22Rv1 (cell line): ENCODE measurements around the gene PCDHGB2.

Experiments
- ZFX ChIP-seq: fragments of 450-650 bp; IDR thresholded peaks from 2 replicates; pipeline ENCODE4 v1.6.1; 2017; ENCODE audit warnings: antibody characterized with exemption, borderline replicate concordance
- TF ChIP-seq, protein P1 (sequence below): fragments of 450-650 bp; IDR thresholded peaks from 2 replicates; pipeline ENCODE4 v1.5.1; 2017; ENCODE audit warnings: mild to moderate bottlenecking

DNA sequence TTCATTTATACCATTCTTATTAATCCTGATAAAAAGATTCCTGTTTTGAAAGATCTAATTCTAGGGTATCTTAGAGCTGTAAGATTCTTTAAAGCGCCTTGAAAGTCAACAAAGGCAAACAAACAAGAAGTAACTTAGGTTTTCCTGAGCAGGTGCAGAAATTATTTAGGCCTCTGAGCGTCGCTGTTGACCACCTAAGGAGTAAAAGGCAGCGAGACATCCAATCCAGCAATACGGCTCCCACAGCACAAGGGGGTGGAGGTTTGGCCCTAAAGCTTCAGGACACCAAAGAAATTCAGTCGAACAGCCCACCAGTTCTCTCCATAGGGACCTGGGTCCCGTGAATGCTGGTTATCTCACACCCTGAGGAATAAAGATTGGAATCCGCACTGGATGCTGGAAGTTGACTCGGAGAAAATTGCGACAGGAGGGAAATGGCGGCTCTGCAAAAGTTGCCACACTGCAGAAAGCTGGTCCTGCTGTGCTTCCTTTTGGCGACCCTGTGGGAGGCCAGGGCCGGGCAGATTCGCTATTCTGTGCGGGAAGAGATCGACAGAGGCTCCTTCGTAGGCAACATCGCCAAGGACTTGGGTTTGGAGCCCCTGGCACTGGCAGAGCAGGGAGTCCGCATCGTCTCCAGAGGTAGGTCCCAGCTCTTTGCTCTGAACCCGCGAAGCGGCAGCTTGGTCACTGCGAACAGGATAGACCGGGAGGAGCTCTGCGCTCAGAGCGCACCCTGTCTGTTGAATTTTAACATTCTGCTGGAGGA lies 21.1 kb upstream of the PCDHGB2 start, which contains the start of gene PCDHGA2:
- TF ChIP-seq, protein P1, sequence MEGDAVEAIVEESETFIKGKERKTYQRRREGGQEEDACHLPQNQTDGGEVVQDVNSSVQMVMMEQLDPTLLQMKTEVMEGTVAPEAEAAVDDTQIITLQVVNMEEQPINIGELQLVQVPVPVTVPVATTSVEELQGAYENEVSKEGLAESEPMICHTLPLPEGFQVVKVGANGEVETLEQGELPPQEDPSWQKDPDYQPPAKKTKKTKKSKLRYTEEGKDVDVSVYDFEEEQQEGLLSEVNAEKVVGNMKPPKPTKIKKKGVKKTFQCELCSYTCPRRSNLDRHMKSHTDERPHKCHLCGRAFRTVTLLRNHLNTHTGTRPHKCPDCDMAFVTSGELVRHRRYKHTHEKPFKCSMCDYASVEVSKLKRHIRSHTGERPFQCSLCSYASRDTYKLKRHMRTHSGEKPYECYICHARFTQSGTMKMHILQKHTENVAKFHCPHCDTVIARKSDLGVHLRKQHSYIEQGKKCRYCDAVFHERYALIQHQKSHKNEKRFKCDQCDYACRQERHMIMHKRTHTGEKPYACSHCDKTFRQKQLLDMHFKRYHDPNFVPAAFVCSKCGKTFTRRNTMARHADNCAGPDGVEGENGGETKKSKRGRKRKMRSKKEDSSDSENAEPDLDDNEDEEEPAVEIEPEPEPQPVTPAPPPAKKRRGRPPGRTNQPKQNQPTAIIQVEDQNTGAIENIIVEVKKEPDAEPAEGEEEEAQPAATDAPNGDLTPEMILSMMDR = peak; percentile 73
- TF ChIP-seq ZFX = no peak
